ENCODE data around the gene MANF. TPM values are rescaled to one million over a fixed set of nuclear protein-coding genes. Genes with fewer than 3 reads are reported as not detected.

Gene MANF
- total RNA-seq, 2 donors from 2014 or later: 25.4 to 35.6 TPM

DNA sequence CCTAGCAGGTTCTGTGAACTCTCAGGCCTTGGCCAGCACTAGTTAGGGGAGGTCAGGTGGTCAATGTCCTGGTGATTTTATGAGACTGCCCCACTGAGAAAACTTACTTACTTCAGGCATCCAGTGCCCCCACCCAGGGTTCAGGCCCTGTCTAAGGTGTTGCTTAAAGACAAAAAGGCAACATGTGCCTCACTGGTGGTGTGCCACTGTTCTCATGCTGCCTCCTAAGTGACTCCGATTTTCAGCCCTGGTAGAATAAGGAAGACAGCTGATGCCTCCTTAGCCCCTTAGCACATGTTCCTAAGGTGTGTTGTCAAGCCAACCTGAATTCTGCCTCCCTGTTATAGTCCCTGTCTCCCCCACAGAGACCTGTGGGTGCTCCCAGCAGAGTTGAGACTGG, 11.3 kb downstream of the MANF start:
- DNase-seq (peak in 1 of 4 donors; percentile 8), ATAC-seq (no peak)
- Histone ChIP-seq H3K27ac (no peak overlapping the region), H3K4me3 (no peak overlapping the region), H3K4me1 (peaks cover 41% of the 10 kb centered on the region), H3K36me3 (replicated peaks in 1 of 2; ENCODE audit: insufficient read depth in 1 of 2, low read depth in 2 of 2) (peaks cover 0 to 8% of the 10 kb centered on the region in 2 donors), H3K27me3 (no peaks in the 10 kb centered on the region), H3K9me3 (no peaks in the 10 kb centered on the region)
- no peak for TF ChIP-seq POLR2A (IDR thresholded peaks at IDR 0.05)
- TF ChIP-seq, protein P1, sequence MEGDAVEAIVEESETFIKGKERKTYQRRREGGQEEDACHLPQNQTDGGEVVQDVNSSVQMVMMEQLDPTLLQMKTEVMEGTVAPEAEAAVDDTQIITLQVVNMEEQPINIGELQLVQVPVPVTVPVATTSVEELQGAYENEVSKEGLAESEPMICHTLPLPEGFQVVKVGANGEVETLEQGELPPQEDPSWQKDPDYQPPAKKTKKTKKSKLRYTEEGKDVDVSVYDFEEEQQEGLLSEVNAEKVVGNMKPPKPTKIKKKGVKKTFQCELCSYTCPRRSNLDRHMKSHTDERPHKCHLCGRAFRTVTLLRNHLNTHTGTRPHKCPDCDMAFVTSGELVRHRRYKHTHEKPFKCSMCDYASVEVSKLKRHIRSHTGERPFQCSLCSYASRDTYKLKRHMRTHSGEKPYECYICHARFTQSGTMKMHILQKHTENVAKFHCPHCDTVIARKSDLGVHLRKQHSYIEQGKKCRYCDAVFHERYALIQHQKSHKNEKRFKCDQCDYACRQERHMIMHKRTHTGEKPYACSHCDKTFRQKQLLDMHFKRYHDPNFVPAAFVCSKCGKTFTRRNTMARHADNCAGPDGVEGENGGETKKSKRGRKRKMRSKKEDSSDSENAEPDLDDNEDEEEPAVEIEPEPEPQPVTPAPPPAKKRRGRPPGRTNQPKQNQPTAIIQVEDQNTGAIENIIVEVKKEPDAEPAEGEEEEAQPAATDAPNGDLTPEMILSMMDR (IDR thresholded peaks at IDR 0.05): no peak
- WGBS, 2 donors: 78 to 93% methylated on average over 1 of the region's 1 CpG
- intact Hi-C loops (cut with DNase I): loop anchor here (10.0 kb wide), 1 partner anchor 278 kb away; the partner anchor contains the start of gene TEX264

DNA sequence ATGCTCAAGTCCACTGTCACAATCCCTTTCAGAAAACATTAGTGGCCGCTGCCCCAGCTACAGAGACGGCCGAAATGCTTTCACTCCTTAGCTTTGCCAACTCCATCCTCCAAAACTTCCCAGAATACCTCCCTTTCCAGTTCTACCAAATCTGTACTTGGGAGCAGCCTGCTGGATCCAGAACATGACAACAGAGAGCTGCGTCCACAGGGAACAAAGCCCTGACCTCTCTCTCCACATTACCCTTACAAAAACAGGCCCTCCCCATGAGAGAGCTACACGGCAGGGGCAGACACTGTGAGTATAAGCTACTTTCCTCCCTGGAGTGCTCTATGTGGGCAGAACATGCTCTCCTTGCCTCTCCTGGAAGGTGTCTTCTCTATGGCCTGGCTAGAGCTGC, 12.3 kb downstream of the MANF start:
- Histone ChIP-seq H3K27ac (no peak overlapping the region), H3K27me3 (no peaks in the 10 kb centered on the region), H3K4me1 (peaks cover 36% of the 10 kb centered on the region), H3K9me3 (no peaks in the 10 kb centered on the region), H3K4me3 (no peak overlapping the region), H3K36me3 (replicated peaks in 1 of 2; ENCODE audit: insufficient read depth in 1 of 2, low read depth in 2 of 2) (peaks cover 0 to 8% of the 10 kb centered on the region in 2 donors)
- no peak for ATAC-seq
- WGBS, 2 donors: 68 to 70% methylated on average over 5 of the region's 5 CpGs
- TF ChIP-seq POLR2A (IDR thresholded peaks at IDR 0.05): no peak
- TF ChIP-seq, protein P1 (IDR thresholded peaks at IDR 0.05): no peak
- intact Hi-C loops (cut with DNase I): loop anchor here (10.0 kb wide), 1 partner anchor 277 kb away; the partner anchor contains the start of gene TEX264
- DNase-seq: no peak

DNA sequence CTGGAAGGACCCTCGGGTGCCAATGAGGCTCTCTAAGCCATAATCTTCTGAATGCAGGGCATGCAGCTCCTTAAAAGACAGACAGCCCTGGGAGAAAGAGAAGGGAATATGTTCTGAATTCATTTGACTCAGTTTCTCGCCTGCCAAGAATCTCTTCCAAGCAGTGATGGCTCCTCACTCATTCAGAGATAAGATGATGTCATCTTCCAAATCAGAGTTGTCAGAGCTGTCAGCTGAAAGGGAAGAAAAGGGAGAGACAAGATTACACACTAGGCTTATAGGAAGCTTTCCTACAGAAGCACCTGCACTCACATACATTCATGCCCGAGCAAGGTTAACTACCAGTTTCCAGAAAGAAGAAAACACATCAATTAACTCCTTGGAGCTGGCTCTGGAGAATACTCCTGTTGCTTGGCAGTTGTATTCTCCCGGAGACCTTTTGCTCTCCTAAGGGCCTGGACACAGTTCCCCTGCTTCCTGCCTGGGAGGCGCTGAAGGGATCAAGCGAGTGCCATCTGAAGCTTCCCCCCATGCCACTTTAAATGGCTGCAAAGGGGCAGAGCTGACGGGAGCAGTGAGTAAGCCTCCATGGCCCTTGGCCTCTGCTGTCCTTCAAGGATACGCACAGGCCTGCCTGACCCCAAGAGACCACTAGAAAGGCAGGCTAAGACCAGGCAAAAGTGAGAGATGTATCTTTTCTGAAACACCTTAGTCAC, 13.7 kb downstream of the MANF start:
- H3K36me3 ChIP-seq (replicated peaks in 1 of 2; ENCODE audit: insufficient read depth in 1 of 2, low read depth in 2 of 2): peaks cover 0 to 14% of the 10 kb centered on the region in 2 donors

DNA sequence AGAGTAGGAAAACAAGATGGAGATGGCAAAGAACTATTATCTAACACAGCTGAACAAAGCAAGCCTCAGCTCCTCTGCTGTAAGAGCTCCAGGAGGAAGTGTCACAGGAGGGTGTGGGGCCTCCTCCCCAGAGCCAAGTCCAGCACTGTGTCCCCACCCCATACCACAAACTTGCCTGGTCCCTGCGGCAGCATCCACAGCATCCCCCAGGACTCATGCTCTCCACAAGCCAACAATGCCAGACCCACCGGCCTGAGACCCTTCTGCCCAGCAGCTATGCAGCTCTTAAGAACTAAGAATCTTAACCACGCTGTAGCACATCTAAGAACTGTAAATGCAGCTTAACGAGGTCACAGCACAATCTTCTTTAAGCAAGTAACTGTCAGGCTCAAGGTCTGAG, 15.1 kb downstream of the MANF start:
- WGBS, 2 donors: 80 to 82% methylated on average over 3 to 4 of the region's 4 CpGs
- H3K27me3 ChIP-seq: no peaks in the 10 kb centered on the region
- TF ChIP-seq POLR2A (IDR thresholded peaks at IDR 0.05): no peak
- TF ChIP-seq, protein P1 (IDR thresholded peaks at IDR 0.05): no peak
- ATAC-seq (no peak), DNase-seq (no peak)
- intact Hi-C loops (cut with DNase I): loop anchor here (10.0 kb wide), 1 partner anchor 95 kb away; no protein-coding TSS in a partner anchor
- no peak overlapping the region for H3K4me3 ChIP-seq
- H3K4me1 ChIP-seq: peaks cover 8% of the 10 kb centered on the region
- H3K36me3 ChIP-seq (replicated peaks in 1 of 2; ENCODE audit: insufficient read depth in 1 of 2, low read depth in 2 of 2): peaks cover 0 to 12% of the 10 kb centered on the region in 2 donors
- no peak overlapping the region for H3K27ac ChIP-seq
- no peaks in the 10 kb centered on the region for H3K9me3 ChIP-seq

More for the DNA sequence above, 13.7 kb downstream of the MANF start:
- Histone ChIP-seq H3K9me3 (no peaks in the 10 kb centered on the region), H3K4me1 (peaks cover 22% of the 10 kb centered on the region), H3K27ac (no peak overlapping the region), H3K27me3 (no peaks in the 10 kb centered on the region), H3K4me3 (no peak overlapping the region)
- DNase-seq: no peak
- WGBS, 2 donors: 67 to 75% methylated on average over 6 to 8 of the region's 8 CpGs
- intact Hi-C loops (cut with DNase I): loop anchor here (10.0 kb wide), 1 partner anchor 276 kb away; the partner anchor contains the start of gene TEX264
- ATAC-seq: no peak
- no peak for TF ChIP-seq POLR2A (IDR thresholded peaks at IDR 0.05)
- TF ChIP-seq, protein P1 (IDR thresholded peaks at IDR 0.05): no peak

Data from body of pancreas (tissue), 4 donors.